Measurements from ENCODE around the gene PLCB3.
"Not testable (repeated sequence)": the region's sequence is repeated elsewhere in the genome, so short reads cannot be mapped to it uniquely, and the experiment has no call there.

The PLCB3 gene

DNA sequence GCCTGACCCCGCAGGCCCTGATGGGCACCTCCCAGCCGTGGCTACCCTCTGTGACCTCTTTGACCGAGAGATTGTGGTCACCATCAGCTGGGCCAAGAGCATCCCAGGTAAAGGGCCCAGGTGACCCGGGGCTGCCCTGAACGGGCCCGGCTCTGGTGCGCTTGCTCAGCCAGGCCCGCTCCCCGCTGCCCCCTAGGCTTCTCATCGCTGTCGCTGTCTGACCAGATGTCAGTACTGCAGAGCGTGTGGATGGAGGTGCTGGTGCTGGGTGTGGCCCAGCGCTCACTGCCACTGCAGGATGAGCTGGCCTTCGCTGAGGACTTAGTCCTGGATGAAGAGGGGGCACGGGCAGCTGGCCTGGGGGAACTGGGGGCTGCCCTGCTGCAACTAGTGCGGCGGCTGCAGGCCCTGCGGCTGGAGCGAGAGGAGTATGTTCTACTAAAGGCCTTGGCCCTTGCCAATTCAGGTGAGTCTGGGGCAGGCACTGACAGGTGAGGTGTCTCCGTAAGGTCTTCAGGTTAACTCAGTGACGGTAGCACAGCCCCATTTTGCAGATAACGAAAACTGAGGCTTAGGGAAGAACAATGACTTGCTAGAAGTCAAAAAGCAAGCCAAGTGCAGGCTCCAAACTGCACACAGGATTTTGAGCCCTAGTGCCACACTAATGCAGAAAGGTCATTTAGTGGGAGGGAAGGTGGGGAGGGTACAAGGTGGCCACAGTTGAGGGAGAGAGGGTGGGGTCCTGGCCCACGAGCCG, 63.7 kb downstream of the PLCB3 start:
- DNase-seq (ENCODE audit: insufficient read length, low spot score) = no peak
- FAIRE-seq = no peak
- TF ChIP-seq POLR2A (IDR thresholded peaks at IDR 0.05; ENCODE audit: low read depth, low read length) = no peak

GRCh38 chr11:64315667-64316526, 64.6 kb downstream of the PLCB3 start:
- DNase-seq (ENCODE audit: insufficient read length, low spot score); FAIRE-seq: not testable (repeated sequence)

DNA sequence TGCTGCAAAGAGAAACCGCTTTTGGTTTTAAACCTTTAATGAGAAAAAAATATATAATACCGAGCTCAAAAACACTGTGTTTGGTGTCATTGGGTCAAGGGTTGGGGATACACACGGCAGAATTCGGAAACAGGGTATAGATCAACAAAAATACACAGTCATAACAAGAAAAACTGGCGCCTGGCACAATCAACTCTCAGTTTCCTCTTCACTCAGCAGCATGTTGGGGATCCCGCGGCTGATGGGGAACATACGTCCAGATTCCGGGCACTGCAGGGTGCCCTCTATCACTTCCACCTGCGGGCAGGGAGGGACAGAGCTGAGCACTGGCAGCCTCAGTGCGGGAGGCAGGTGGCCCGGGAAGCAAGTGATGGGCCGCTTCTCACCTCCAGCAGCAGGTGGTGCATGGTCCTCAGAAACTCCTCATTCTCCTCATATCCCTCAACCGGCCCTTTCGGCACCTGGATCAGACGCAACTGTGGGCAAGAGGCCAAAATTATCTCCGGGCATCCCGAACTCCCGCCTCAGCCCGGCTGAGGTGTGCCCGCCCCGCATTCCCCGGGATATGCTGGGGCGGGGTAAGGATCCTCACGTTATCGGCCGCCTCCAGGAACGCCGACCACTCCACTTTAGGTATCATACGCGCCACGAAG, 65.5 kb downstream of the PLCB3 start:
- no peak for FAIRE-seq
- DNase-seq (ENCODE audit: insufficient read length, low spot score) = no peak
- no peak for TF ChIP-seq POLR2A (IDR thresholded peaks at IDR 0.05; ENCODE audit: low read depth, low read length)

GRCh38 chr11:64317325-64317960, 66.1 kb downstream of the PLCB3 start, which contains the start of gene TRMT112:
TSS of gene TRMT112 (minus strand) at chr11:64317559. CDS start at chr11:64317526, 33 bp downstream.
- TF ChIP-seq POLR2A (IDR thresholded peaks at IDR 0.05; ENCODE audit: low read depth, low read length) = peak; percentile 68
- peak; percentile 75 for FAIRE-seq
- DNase-seq (ENCODE audit: insufficient read length, low spot score) = peak; percentile 92

GRCh38 chr11:64317961-64318765, 66.8 kb downstream of the PLCB3 start, which contains the start of gene PRDX5:
TSS of gene PRDX5 (plus strand) at chr11:64318121. CDS start at chr11:64318216, 95 bp downstream.
- DNase-seq (ENCODE audit: insufficient read length, low spot score) (peak; percentile 86), FAIRE-seq (no peak)
- TF ChIP-seq POLR2A (IDR thresholded peaks at IDR 0.05; ENCODE audit: low read depth, low read length) = peak; percentile 88

All from H54 (cell line).